ENCODE measurements around the gene GPR141.

Gene GPR141

DNA sequence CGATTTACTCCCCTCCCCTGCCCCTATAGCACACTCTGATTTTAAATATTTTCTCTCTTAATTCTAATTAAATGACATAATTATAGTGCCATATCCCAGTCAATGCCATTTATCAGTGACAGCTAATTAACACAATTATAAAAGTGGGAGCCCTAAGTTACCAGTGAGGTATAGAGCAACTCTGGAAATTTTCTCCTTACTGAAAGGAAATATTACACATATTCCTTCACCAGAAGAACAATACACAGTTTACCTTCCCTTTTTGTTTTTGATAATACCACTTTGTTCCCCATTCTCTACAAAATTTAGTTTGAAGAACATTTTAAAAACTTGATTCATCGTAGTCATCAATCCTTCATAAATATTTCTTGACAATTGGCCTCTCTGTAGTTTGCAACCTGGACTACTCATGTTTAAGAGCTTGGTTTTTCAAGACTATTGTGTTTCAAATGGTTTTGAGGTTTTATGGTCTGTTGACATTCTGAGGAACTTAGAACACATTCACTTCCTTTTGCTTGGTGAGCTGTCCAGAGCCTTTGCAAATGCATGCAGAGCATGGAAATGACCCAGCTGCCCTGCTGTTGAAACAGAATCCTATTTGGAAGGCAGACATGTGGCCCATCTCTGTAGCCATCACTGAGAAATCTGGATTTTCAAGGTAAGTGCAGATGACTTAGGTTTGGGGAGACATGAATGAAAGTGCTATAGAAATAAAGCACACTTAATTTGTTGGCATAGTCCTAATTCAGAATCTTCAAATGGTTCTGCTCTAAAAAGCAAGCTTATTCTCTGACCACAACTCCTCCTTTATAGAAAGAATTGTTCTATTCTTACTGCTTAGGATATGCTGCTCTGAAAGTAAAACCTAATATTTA, at the start of gene GPR141:
GPR141 (plus strand) TSS at position 521 of the 875 bp plus-strand sequence. CDS start 56,628 bp downstream, outside the sequence.
- H3K4me3 ChIP-seq (replicated peaks in 1 of 2; ENCODE audit: low read depth in 2 of 2, low read length in 2 of 2) = no peak within 1 kb of the TSS
- DNase-seq (ENCODE audit: low read depth in 2 of 2) = no peak
- no peak for TF ChIP-seq CTCF (IDR thresholded peaks at IDR 0.05; ENCODE audit: low read depth, low read length)

DNA sequence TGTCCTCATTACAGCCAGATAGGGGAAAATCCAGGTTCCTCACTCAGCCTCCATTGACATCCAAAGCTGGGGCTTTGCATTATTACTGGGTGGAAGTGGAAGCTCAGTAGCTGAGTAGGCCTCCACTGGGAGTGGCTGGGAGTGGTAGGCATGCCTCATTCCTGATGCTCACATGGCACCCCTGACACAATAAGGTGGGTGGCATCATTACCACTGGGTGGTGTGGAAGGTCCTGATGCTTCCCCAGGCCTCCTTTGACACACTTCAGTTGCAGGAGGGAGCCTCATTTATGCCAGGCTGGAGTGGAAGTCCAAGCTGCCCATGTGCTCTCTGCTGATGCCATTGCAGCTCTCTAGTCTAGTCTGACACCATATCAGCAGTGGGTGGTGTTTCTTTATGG, 48.2 kb upstream of the GPR141 start:
- DNase-seq (ENCODE audit: low read depth in 2 of 2) = no peak
- TF ChIP-seq CTCF (IDR thresholded peaks at IDR 0.05; ENCODE audit: low read depth, low read length) = no peak
- no peak overlapping the region for H3K4me3 ChIP-seq (replicated peaks in 1 of 2; ENCODE audit: low read depth in 2 of 2, low read length in 2 of 2)

DNA sequence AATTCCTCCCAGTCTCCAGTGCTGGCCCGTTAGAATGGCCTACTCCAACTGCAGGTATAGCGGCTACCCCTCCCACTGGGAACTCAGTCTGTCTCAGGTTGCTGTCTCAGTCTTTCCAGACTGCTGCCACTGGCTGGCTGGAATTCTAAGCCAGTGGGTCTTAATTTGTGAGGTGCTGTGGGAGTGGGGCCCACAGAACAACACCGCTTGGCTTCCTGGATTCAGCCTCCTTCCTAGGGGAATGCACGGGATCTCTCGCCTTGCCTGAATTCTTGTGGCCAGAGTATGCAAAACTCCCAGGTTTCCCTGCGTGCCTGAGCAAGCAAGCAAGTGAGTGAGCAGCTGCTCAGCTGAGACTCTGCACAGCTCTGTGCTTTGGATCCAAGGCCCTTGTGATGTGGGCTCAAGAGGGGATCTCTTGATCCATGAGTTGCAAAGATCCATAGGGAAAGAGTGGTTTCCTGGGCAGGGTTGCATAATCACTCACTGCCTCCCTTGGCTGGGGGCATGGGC, 41.5 kb upstream of the GPR141 start:
- no peak for DNase-seq (ENCODE audit: low read depth in 2 of 2)
- TF ChIP-seq CTCF (IDR thresholded peaks at IDR 0.05; ENCODE audit: low read depth, low read length) = no peak
- H3K4me3 ChIP-seq (replicated peaks in 1 of 2; ENCODE audit: low read depth in 2 of 2, low read length in 2 of 2) = no peak overlapping the region

- H3K4me3 ChIP-seq (replicated peaks in 1 of 2; ENCODE audit: low read depth in 2 of 2, low read length in 2 of 2) = no peak overlapping the region
- TF ChIP-seq CTCF (IDR thresholded peaks at IDR 0.05; ENCODE audit: low read depth, low read length) = no peak
- no peak for DNase-seq (ENCODE audit: low read depth in 2 of 2)
Measured at GRCh38 chr7:37643876-37644275, 39.7 kb upstream of the GPR141 start.

- no peak for DNase-seq (ENCODE audit: low read depth in 2 of 2)
- H3K4me3 ChIP-seq (replicated peaks in 1 of 2; ENCODE audit: low read depth in 2 of 2, low read length in 2 of 2) = no peak overlapping the region
- TF ChIP-seq CTCF (IDR thresholded peaks at IDR 0.05; ENCODE audit: low read depth, low read length) = no peak
Measured at GRCh38 chr7:37645282-37646050, 38.1 kb upstream of the GPR141 start.

DNA sequence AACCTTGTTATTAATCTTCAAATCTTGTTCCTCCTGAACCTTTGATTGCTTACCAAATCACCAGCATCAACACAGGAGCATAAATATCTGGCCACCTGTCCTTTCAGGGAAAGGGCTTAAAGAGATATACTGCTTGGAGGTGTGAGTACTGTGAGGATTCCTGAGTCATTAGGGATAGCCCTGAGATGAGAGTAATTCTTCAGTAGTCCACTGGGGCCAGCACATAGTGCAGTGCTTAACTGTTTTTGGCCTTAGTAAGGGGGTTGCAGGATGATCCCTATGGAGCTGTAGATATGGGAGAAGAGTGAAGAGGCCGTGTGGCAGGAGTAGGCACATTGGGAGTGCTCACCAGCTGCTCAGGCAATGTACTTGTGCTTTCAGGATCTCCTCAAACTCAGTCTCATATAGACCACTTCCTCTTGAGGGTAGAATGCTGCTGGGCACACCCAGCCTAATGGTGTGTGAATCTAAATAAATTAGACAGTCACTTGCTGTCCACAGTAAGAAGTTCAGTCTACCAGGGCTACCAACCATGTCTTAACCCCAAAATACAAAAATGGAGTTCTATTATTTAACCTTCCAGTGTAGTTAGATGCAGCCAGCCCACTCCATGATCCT, 26.5 kb upstream of the GPR141 start:
- DNase-seq (ENCODE audit: low read depth in 2 of 2) = no peak
- H3K4me3 ChIP-seq (replicated peaks in 1 of 2; ENCODE audit: low read depth in 2 of 2, low read length in 2 of 2) = no peak overlapping the region
- TF ChIP-seq CTCF (IDR thresholded peaks at IDR 0.05; ENCODE audit: low read depth, low read length) = no peak
